ENCODE data around the gene SREK1. TPM values are rescaled to one million over a fixed set of nuclear protein-coding genes. Genes with fewer than 3 reads are reported as not detected.

Gene SREK1
- total and polyA plus RNA-seq, 2 donors (not counting 1 experiment from before 2014, with no cell fraction given), result 28.4 to 94.5 TPM

GRCh38 chr5:66209350-66209749, 65.2 kb downstream of the SREK1 start:
- Histone ChIP-seq H3K4me2 (ENCODE audit: extremely low read depth, insufficient read depth, low read length) (no peak overlapping the region), H3K4me3 (replicated peaks in 1 of 4; ENCODE audit: control extremely low read depth in 1 of 4, insufficient read depth in 1 of 4, low read depth in 3 of 4, low read length in 4 of 4) (no peak overlapping the region), H3K79me2 (ENCODE audit: control insufficient read depth, insufficient read depth, low read length) (no peaks in the 10 kb centered on the region), H3K9me3 (ENCODE audit: control insufficient read depth, insufficient read depth, low read depth, low read length) (no peaks in the 10 kb centered on the region), H3K27ac (ENCODE audit: insufficient read depth, low read length) (no peak overlapping the region), H3K9ac (ENCODE audit: insufficient read depth, low read length) (no peak overlapping the region), H2AFZ (ENCODE audit: low read length) (no peak overlapping the region), H3K27me3 (ENCODE audit: control insufficient read depth, insufficient read depth, low read length) (no peaks in the 10 kb centered on the region), H3K36me3 (ENCODE audit: control insufficient read depth, insufficient read depth, low read length) (no peaks in the 10 kb centered on the region), H3K4me1 (ENCODE audit: control insufficient read depth, extremely low read depth, insufficient read depth, low read length) (no peaks in the 10 kb centered on the region), H4K20me1 (ENCODE audit: control insufficient read depth, extremely low read depth, insufficient read depth, low read length) (no peaks in the 10 kb centered on the region)
- DNase-seq (ENCODE audit: low read depth in 2 of 2), result peak in 1 of 2 donors; percentile 11
- no peak for TF ChIP-seq EZH2 (IDR thresholded peaks at IDR 0.05; ENCODE audit: low read length, missing control alignments)
- TF ChIP-seq, protein P1, sequence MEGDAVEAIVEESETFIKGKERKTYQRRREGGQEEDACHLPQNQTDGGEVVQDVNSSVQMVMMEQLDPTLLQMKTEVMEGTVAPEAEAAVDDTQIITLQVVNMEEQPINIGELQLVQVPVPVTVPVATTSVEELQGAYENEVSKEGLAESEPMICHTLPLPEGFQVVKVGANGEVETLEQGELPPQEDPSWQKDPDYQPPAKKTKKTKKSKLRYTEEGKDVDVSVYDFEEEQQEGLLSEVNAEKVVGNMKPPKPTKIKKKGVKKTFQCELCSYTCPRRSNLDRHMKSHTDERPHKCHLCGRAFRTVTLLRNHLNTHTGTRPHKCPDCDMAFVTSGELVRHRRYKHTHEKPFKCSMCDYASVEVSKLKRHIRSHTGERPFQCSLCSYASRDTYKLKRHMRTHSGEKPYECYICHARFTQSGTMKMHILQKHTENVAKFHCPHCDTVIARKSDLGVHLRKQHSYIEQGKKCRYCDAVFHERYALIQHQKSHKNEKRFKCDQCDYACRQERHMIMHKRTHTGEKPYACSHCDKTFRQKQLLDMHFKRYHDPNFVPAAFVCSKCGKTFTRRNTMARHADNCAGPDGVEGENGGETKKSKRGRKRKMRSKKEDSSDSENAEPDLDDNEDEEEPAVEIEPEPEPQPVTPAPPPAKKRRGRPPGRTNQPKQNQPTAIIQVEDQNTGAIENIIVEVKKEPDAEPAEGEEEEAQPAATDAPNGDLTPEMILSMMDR (conservative IDR thresholded peaks at IDR 0.05 in 1 of 2, IDR thresholded peaks at IDR 0.05 in 1 of 2; ENCODE audit: low read depth in 1 of 2, low read length in 2 of 2), result no peak

DNA sequence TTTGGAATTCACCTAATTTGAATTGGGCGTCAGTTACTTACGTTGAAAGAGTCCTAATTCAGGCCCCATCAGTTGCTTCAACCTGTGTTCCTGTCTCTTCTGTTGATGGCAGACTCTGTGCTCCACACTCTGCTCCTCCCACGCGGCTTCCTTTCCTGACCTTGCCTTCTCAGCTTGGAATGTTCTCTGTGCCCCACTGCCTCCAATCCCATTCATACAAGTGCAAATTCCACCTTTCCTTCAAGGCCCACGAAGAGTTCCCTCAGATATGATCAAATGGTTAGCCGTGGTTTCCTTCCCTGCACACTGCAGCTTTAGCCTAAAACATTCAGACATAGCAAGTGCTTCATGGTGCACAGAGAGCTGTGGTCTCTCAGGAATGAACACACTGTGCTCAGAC, 65.7 kb downstream of the SREK1 start:
- peak in 1 of 2 donors; percentile 36 for DNase-seq (ENCODE audit: low read depth in 2 of 2)
- H3K9ac ChIP-seq (ENCODE audit: insufficient read depth, low read length), result no peak overlapping the region
- no peaks in the 10 kb centered on the region for H4K20me1 ChIP-seq (ENCODE audit: control insufficient read depth, extremely low read depth, insufficient read depth, low read length)
- no peaks in the 10 kb centered on the region for H3K36me3 ChIP-seq (ENCODE audit: control insufficient read depth, insufficient read depth, low read length)
- H3K4me1 ChIP-seq (ENCODE audit: control insufficient read depth, extremely low read depth, insufficient read depth, low read length), result no peaks in the 10 kb centered on the region
- H3K4me2 ChIP-seq (ENCODE audit: extremely low read depth, insufficient read depth, low read length), result no peak overlapping the region
- H3K27me3 ChIP-seq (ENCODE audit: control insufficient read depth, insufficient read depth, low read length), result no peaks in the 10 kb centered on the region
- H2AFZ ChIP-seq (ENCODE audit: low read length), result no peak overlapping the region
- no peaks in the 10 kb centered on the region for H3K9me3 ChIP-seq (ENCODE audit: control insufficient read depth, insufficient read depth, low read depth, low read length)
- no peak overlapping the region for H3K27ac ChIP-seq (ENCODE audit: insufficient read depth, low read length)
- no peak overlapping the region for H3K4me3 ChIP-seq (replicated peaks in 1 of 4; ENCODE audit: control extremely low read depth in 1 of 4, insufficient read depth in 1 of 4, low read depth in 3 of 4, low read length in 4 of 4)
- no peak for TF ChIP-seq EZH2 (IDR thresholded peaks at IDR 0.05; ENCODE audit: low read length, missing control alignments)
- TF ChIP-seq, protein P1 (conservative IDR thresholded peaks at IDR 0.05 in 1 of 2, IDR thresholded peaks at IDR 0.05 in 1 of 2; ENCODE audit: low read depth in 1 of 2, low read length in 2 of 2), result no peak
- H3K79me2 ChIP-seq (ENCODE audit: control insufficient read depth, insufficient read depth, low read length), result no peaks in the 10 kb centered on the region

DNA sequence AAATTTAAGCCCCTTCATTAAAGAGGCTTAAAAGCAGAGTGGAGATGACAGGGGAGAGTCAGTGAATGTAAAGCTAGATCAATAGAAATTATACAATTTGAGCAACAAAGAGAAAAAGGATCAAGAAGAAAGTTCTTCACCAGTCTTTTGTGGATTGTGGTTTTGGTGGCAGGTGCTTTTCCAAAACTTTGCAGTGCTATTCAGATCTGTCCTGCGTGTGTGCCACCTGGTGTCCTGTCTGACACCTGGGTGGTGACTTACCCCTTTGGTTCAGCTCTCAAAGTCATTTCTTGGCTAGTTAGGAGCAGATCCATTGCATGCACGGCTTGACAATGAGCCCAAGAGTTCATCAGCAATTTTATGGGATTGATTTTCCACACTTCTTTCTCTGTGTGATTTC, 69.4 kb downstream of the SREK1 start:
- no peak for DNase-seq (ENCODE audit: low read depth in 2 of 2)
- no peaks in the 10 kb centered on the region for H3K9me3 ChIP-seq (ENCODE audit: control insufficient read depth, insufficient read depth, low read depth, low read length)
- no peak overlapping the region for H3K27ac ChIP-seq (ENCODE audit: insufficient read depth, low read length)
- no peaks in the 10 kb centered on the region for H3K4me1 ChIP-seq (ENCODE audit: control insufficient read depth, extremely low read depth, insufficient read depth, low read length)
- no peak overlapping the region for H3K9ac ChIP-seq (ENCODE audit: insufficient read depth, low read length)
- H3K4me3 ChIP-seq (replicated peaks in 1 of 4; ENCODE audit: control extremely low read depth in 1 of 4, insufficient read depth in 1 of 4, low read depth in 3 of 4, low read length in 4 of 4), result no peak overlapping the region
- H2AFZ ChIP-seq (ENCODE audit: low read length), result no peak overlapping the region
- no peaks in the 10 kb centered on the region for H3K79me2 ChIP-seq (ENCODE audit: control insufficient read depth, insufficient read depth, low read length)
- TF ChIP-seq, protein P1 (conservative IDR thresholded peaks at IDR 0.05 in 1 of 2, IDR thresholded peaks at IDR 0.05 in 1 of 2; ENCODE audit: low read depth in 1 of 2, low read length in 2 of 2), result no peak
- no peak overlapping the region for H3K4me2 ChIP-seq (ENCODE audit: extremely low read depth, insufficient read depth, low read length)
- H3K36me3 ChIP-seq (ENCODE audit: control insufficient read depth, insufficient read depth, low read length), result no peaks in the 10 kb centered on the region
- no peaks in the 10 kb centered on the region for H3K27me3 ChIP-seq (ENCODE audit: control insufficient read depth, insufficient read depth, low read length)
- H4K20me1 ChIP-seq (ENCODE audit: control insufficient read depth, extremely low read depth, insufficient read depth, low read length), result no peaks in the 10 kb centered on the region

Data from fibroblast of lung (primary cell).